ENCODE measurements around the gene PAX6. TPM values are rescaled to one million over a fixed set of nuclear protein-coding genes. Genes with fewer than 3 reads are reported as not detected.

Gene PAX6
- total and polyA plus RNA-seq, 9 of the 15 experiments (the other 6 are each of a cell fraction or from before 2014, with no cell fraction given) = 1.5 to 10.9 (median 5.3) TPM

- in situ Hi-C loops (cut with MboI) (no loop called here), intact Hi-C loops (cut with micrococcal nuclease) (loop anchor here (5.0 to 10.0 kb wide), 2 partner anchors 170 to 308 kb away; partner anchors contain the start of genes ELP4 and IMMP1L)
- TF ChIP-seq NFATC3 (IDR thresholded peaks at IDR 0.05) (no peak), CREM (IDR thresholded peaks at IDR 0.05; ENCODE audit: low read depth) (peak; percentile 1; the same call in 1 of the 2 replicates), SP1 (CRISPR knock-in tag; IDR thresholded peaks at IDR 0.05) (0 out of 2 replicates have a peak, but pooled peaks have one; percentile 39), KDM2B (CRISPR knock-in tag; IDR thresholded peaks at IDR 0.05) (no peak), ZBTB33 (CRISPR knock-in tag; IDR thresholded peaks at IDR 0.05) (peak; percentile 42), GTF2A2 (tag; IDR thresholded peaks at IDR 0.05) (no peak), ZNF316 (IDR thresholded peaks at IDR 0.05) (no peak)
- TF ChIP-seq, protein P1, sequence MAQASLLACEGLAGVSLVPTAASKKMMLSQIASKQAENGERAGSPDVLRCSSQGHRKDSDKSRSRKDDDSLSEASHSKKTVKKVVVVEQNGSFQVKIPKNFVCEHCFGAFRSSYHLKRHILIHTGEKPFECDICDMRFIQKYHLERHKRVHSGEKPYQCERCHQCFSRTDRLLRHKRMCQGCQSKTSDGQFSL (CRISPR knock-in tag; IDR thresholded peaks at IDR 0.05) = no peak
- TF ChIP-seq, protein P1 (tag; IDR thresholded peaks at IDR 0.05) = 0 out of 4 replicates have a peak, but pooled peaks of 1 of the 2 experiments have one; percentile 15
- H3K4me2 ChIP-seq (ENCODE audit: insufficient read depth, low read length) = no peak overlapping the region
- H3K9me3 ChIP-seq (replicated peaks; ENCODE audit: control insufficient read depth, insufficient read depth, low read depth, low read length) = no peaks in the 10 kb centered on the region
- DNase-seq (ENCODE audit: extremely low read depth in 1 of 4, low spot score in 3 of 4) (no peak), ATAC-seq (no peak), FAIRE-seq (no peak)
- ChIA-PET CTCF (ENCODE audit: low intra/inter-chr PET ratio) (no interaction called here), POLR2A (interaction anchor here (0.6 to 0.7 kb wide), 3 partner anchors 11 to 439 kb away, joined by 3 read pairs; no protein-coding TSS in a partner anchor)
- H3K27ac ChIP-seq (ENCODE audit: extremely low read depth, low read depth, low read length) = no peak overlapping the region
- BruUV-seq (replicated peaks) = no TSS peak
- 69% methylated on average over 33 of the region's 63 CpGs for WGBS (ENCODE audit: insufficient coverage, low coverage, missing lambda C conversion rate)
- H4K20me1 ChIP-seq (replicated peaks; ENCODE audit: control insufficient read depth, insufficient read depth, low read length) = no peaks in the 10 kb centered on the region; the same call in 1 of the 2 replicates
- no peak overlapping the region for H3K4me3 ChIP-seq
- no peak overlapping the region for H2AFZ ChIP-seq (ENCODE audit: low read depth, low read length)
- no peak overlapping the region for H3K9ac ChIP-seq (ENCODE audit: insufficient read depth in 1 of 2, low read depth in 2 of 2, low read length in 2 of 2)
- peaks cover 20 to 64% of the 10 kb centered on the region in 2 experiments; a peak in 4 of 5 replicates for H3K27me3 ChIP-seq (ENCODE audit: control insufficient read depth in 2 of 2, insufficient read depth in 2 of 2, low read length in 2 of 2)
- H3K36me3 ChIP-seq (ENCODE audit: control insufficient read depth, insufficient read depth, low read length) = no peaks in the 10 kb centered on the region
- peaks cover 4 to 61% of the 10 kb centered on the region in 2 experiments; a peak in 4 of 5 replicates for H3K4me1 ChIP-seq (replicated peaks in 1 of 2; ENCODE audit: control insufficient read depth in 2 of 2, insufficient read depth in 2 of 2, low read length in 2 of 2)
- H3K9me1 ChIP-seq (ENCODE audit: control insufficient read depth, insufficient read depth, low read length) = no peaks in the 10 kb centered on the region
- no peaks in the 10 kb centered on the region for H3K79me2 ChIP-seq (ENCODE audit: control insufficient read depth, insufficient read depth, low read length)
Measured at GRCh38 chr11:31812383-31813381, 1.6 kb upstream of the PAX6 start.

Measured in K562 (cell line).